Astrocyte (in vitro differentiated cells and primary cell): ENCODE measurements around the gene VARS2. TPM values are rescaled to one million over a fixed set of nuclear protein-coding genes. Genes with fewer than 3 reads are reported as not detected.
A peak's percentile ranks its signal among the peaks of the same experiment; 100 is the strongest.
"Not testable (repeated sequence)": the region's sequence is repeated elsewhere in the genome, so short reads cannot be mapped to it uniquely, and the experiment has no call there.

ENCODE experiments used
- DNase-seq: peaks from one replicate; pipeline ENCODE4 v3.0.0-alpha.2; 2010; ENCODE audit warnings: low read depth
- FAIRE-seq: peaks from 2 replicates; lab custom pipeline; 2011; peaks lifted over from hg19 to GRCh38; lab: Jason Lieb, UNC
- H2AFZ ChIP-seq: 2 replicates; pipeline ENCODE4 v1.6.0; 2012; ENCODE audit warnings: low read depth, low read length, inconsistent platforms
- H3K27ac ChIP-seq: 2 replicates; pipeline ENCODE4 v1.5.1; 2011; ENCODE audit warnings: low read depth, low read length, inconsistent platforms
- H3K27me3 ChIP-seq: 2 replicates; pipeline ENCODE4 v1.6.0; 2011; ENCODE audit warnings: low read length, inconsistent platforms; ENCODE audit not compliant: insufficient read depth
- H3K36me3 ChIP-seq: 2 replicates; pipeline ENCODE4 v1.5.1; 2011; ENCODE audit warnings: low read length, inconsistent platforms; ENCODE audit not compliant: insufficient read depth
- H3K4me1 ChIP-seq: 2 replicates; pipeline ENCODE4 v1.5.1; 2011; ENCODE audit warnings: low read length, inconsistent platforms; ENCODE audit not compliant: insufficient read depth
- H3K4me2 ChIP-seq: 2 replicates; pipeline ENCODE4 v1.6.0; 2012; ENCODE audit warnings: low read length, inconsistent platforms
- H3K4me3 ChIP-seq: 2 replicates; pipeline ENCODE4 v1.5.1; 2011; ENCODE audit warnings: low read depth, mild to moderate bottlenecking, low read length, inconsistent platforms; ENCODE audit not compliant: insufficient read depth
- H3K79me2 ChIP-seq: 2 replicates; pipeline ENCODE4 v1.6.0; 2012; ENCODE audit warnings: mild to moderate bottlenecking, low read length, inconsistent platforms; ENCODE audit not compliant: insufficient read depth
- H3K9ac ChIP-seq: 2 replicates; pipeline ENCODE4 v1.6.0; 2012; ENCODE audit warnings: mild to moderate bottlenecking, low read length, inconsistent platforms
- H3K9me3 ChIP-seq: 2 replicates; pipeline ENCODE4 v1.5.1; 2012; ENCODE audit warnings: low read depth, mild to moderate bottlenecking, low read length, inconsistent platforms; ENCODE audit not compliant: insufficient read depth
- H4K20me1 ChIP-seq: 2 replicates; pipeline ENCODE4 v1.6.0; 2012; ENCODE audit warnings: low read length, inconsistent platforms; ENCODE audit not compliant: insufficient read depth
- H3K27ac Mint-ChIP-seq: one replicate; pipeline ENCODE4 v1.8.0; 2021; ENCODE audit warnings: mild to moderate bottlenecking, mixed read lengths; ENCODE audit not compliant: unreplicated experiment
- H3K27me3 Mint-ChIP-seq: one replicate; pipeline ENCODE4 v1.8.0; 2021; ENCODE audit warnings: low read depth, mixed read lengths; ENCODE audit not compliant: unreplicated experiment
- H3K36me3 Mint-ChIP-seq: one replicate; pipeline ENCODE4 v1.8.0; 2021; ENCODE audit warnings: low read depth, mixed read lengths; ENCODE audit not compliant: unreplicated experiment
- H3K4me1 Mint-ChIP-seq: one replicate; pipeline ENCODE4 v1.8.0; 2021; ENCODE audit warnings: low read depth, mixed read lengths; ENCODE audit not compliant: unreplicated experiment
- H3K4me3 Mint-ChIP-seq: one replicate; pipeline ENCODE4 v1.8.0; 2021; ENCODE audit warnings: mild to moderate bottlenecking, moderate library complexity, mixed read lengths; ENCODE audit not compliant: unreplicated experiment
- H3K9me3 Mint-ChIP-seq: one replicate; pipeline ENCODE4 v1.8.0; 2021; ENCODE audit warnings: mild to moderate bottlenecking, mixed read lengths; ENCODE audit not compliant: unreplicated experiment
- CTCF ChIP-seq: IDR thresholded peaks from 2 replicates; pipeline ENCODE4 v1.5.1; 2011; ENCODE audit warnings: low read depth, mild to moderate bottlenecking, inconsistent platforms, low read length, moderate library complexity; ENCODE audit not compliant: insufficient read depth
- EZH2 ChIP-seq: IDR thresholded peaks from 2 replicates; pipeline ENCODE4 v1.6.1; 2012; ENCODE audit warnings: mild to moderate bottlenecking, low read length, inconsistent platforms; ENCODE audit not compliant: insufficient read depth
- total RNA-seq: library from RNA; stranded (reverse); gene quantifications from 2 replicates; pipeline ENCODE4 v1.2.1, GENCODE V29; 2021

The VARS2 gene
- total RNA-seq, 1 donor from 2014 or later: 19.8 TPM

DNA sequence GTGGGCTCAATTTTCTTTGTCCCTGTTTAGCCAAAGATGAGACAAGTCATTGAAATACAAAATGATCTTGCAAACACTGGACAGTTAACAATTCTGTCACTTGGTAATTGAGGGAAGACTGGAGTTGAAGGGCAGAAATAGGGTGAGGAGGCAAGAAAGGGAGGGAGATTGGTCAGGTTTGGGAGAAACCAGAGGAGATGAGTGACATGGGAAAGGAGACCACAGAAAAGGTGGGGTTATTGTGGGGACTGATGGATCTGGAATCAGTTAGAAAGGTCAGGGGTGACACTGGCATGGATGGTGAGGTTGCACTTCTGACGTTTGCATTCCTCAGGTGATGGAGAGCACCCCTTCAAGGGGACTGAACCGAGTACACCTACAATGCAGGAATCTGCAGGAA is 5.3 kb upstream of the VARS2 start:
- Histone ChIP-seq H3K9ac (peak overlapping the region; percentile 96), H3K27me3 (no peaks in the 10 kb centered on the region), H3K27ac (no peak overlapping the region), H4K20me1 (no peaks in the 10 kb centered on the region), H3K4me3 (peak overlapping the region; percentile 95), H2AFZ (peak overlapping the region; percentile 77), H3K36me3 (peaks cover 13% of the 10 kb centered on the region), H3K79me2 (peaks cover 21% of the 10 kb centered on the region), H3K9me3 (no peaks in the 10 kb centered on the region), H3K4me1 (peaks cover 12% of the 10 kb centered on the region), H3K4me2 (peak overlapping the region; percentile 85)
- Mint-ChIP-seq H3K27ac (peak overlapping the region; percentile 93), H3K4me3 (peak overlapping the region; percentile 99), H3K9me3 (no peaks in the 10 kb centered on the region), H3K4me1 (peaks cover 6% of the 10 kb centered on the region), H3K36me3 (peaks cover 12% of the 10 kb centered on the region), H3K27me3 (no peaks in the 10 kb centered on the region)
- no peak for FAIRE-seq
- TF ChIP-seq CTCF: no peak
- TF ChIP-seq EZH2: no peak
- DNase-seq: no peak

GRCh38 chr6:30910473-30910872 is 3.6 kb upstream of the VARS2 start:
- not testable (repeated sequence) for H2AFZ ChIP-seq, H3K4me3 ChIP-seq, H3K4me2 ChIP-seq, H3K27ac ChIP-seq, H4K20me1 ChIP-seq, FAIRE-seq, H3K27ac Mint-ChIP-seq, H3K9me3 Mint-ChIP-seq, H3K27me3 ChIP-seq, H3K9ac ChIP-seq, H3K4me1 Mint-ChIP-seq, H3K4me3 Mint-ChIP-seq, DNase-seq, H3K27me3 Mint-ChIP-seq, H3K9me3 ChIP-seq
- H3K79me2 ChIP-seq: peaks cover 21% of the 10 kb centered on the region
- H3K36me3 ChIP-seq: peaks cover 13% of the 10 kb centered on the region
- H3K4me1 ChIP-seq: peaks cover 20% of the 10 kb centered on the region
- H3K36me3 Mint-ChIP-seq: peaks cover 12% of the 10 kb centered on the region

DNA sequence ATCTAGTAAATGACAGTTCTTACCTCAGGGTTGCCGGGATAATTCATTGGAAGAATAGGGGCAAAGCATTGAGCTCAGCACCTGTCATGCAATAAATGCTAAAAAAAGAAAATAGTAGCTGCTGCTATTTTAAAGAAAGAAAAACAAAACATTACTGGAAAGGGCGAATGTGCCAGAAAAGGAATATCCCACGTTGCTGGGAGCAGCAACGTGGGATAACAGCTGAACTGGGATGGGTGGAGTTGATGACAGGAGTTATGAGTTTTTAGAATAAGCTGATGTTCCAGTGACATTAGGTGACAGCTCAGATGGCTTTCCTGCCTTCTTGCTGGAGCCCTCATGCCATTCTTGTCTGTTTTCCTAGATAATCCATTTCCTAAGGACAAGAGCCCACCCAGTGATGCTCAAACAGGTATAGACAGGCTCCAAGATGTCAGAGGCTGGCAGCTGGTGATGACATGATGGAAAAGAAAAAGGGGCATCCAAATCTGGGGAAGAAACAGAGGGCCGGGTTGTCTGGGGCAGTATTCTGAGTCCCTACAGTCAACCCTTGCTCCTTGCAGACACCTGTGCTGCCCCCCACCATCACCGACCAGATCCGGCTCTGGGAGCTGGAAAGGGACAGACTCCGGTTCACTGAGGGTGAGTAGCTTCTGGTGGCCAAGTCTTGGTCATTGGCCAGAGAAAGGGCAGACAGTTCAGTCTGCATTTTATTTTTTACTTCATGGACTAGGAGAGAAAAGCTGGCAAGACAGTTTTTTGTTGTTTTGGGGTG is 1.1 kb upstream of the VARS2 start:
- Mint-ChIP-seq H3K4me1 (peaks cover 14% of the 10 kb centered on the region), H3K4me3 (peak overlapping the region; percentile 54), H3K27ac (no peak overlapping the region), H3K36me3 (peaks cover 20% of the 10 kb centered on the region), H3K27me3 (no peaks in the 10 kb centered on the region), H3K9me3 (no peaks in the 10 kb centered on the region)
- TF ChIP-seq CTCF (no peak), EZH2 (no peak)
- Histone ChIP-seq H3K27me3 (no peaks in the 10 kb centered on the region), H3K79me2 (peaks cover 21% of the 10 kb centered on the region), H3K27ac (no peak overlapping the region), H4K20me1 (no peaks in the 10 kb centered on the region), H3K36me3 (peaks cover 19% of the 10 kb centered on the region), H2AFZ (no peak overlapping the region), H3K4me1 (peaks cover 20% of the 10 kb centered on the region), H3K4me3 (no peak overlapping the region), H3K9ac (no peak overlapping the region), H3K4me2 (peak overlapping the region; percentile 92), H3K9me3 (no peaks in the 10 kb centered on the region)
- FAIRE-seq (no peak), DNase-seq (no peak)
